MM.1S (cell line): ENCODE data around the gene C8A.

Experiments used
- EZH2 ChIP-seq: fragments of 300-600 bp; sonication (generic); optimal IDR thresholded peaks from 2 replicates; pipeline ENCODE3; 2017; ENCODE audit warnings: low read depth, mild to moderate bottlenecking, antibody characterized with exemption, low read length, mixed read lengths
- EZH2phosphoT487 ChIP-seq: fragments of 300-600 bp; sonication (generic); IDR thresholded peaks from 2 replicates; pipeline ENCODE4 v1.6.1; 2018; ENCODE audit warnings: antibody characterized with exemption, low read length
- TF ChIP-seq, protein P1 (sequence below): fragments of 300-600 bp; sonication (generic); IDR thresholded peaks from 2 replicates; pipeline ENCODE4 v1.5.1; 2016; ENCODE audit warnings: antibody characterized with exemption, low read length, mixed read lengths

- TF ChIP-seq, protein P1, sequence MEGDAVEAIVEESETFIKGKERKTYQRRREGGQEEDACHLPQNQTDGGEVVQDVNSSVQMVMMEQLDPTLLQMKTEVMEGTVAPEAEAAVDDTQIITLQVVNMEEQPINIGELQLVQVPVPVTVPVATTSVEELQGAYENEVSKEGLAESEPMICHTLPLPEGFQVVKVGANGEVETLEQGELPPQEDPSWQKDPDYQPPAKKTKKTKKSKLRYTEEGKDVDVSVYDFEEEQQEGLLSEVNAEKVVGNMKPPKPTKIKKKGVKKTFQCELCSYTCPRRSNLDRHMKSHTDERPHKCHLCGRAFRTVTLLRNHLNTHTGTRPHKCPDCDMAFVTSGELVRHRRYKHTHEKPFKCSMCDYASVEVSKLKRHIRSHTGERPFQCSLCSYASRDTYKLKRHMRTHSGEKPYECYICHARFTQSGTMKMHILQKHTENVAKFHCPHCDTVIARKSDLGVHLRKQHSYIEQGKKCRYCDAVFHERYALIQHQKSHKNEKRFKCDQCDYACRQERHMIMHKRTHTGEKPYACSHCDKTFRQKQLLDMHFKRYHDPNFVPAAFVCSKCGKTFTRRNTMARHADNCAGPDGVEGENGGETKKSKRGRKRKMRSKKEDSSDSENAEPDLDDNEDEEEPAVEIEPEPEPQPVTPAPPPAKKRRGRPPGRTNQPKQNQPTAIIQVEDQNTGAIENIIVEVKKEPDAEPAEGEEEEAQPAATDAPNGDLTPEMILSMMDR = no peak
- TF ChIP-seq EZH2phosphoT487 (no peak), EZH2 (no peak)
Measured at GRCh38 chr1:56965191-56965590, 110.6 kb downstream of the C8A start.
